Breast epithelium (tissue), 4 donors: Measurements from ENCODE around the gene FHAD1. TPM values are rescaled to one million over a fixed set of nuclear protein-coding genes. Genes with fewer than 3 reads are reported as not detected.

Experiments used
- DNase-seq, 2 donors: peaks; one replicate each; pipeline ENCODE4 v3.0.0-alpha.2; 2019; ENCODE audit warnings: low spot score in 2 of 2
- H3K27ac ChIP-seq, 2 donors: fragments of 200-600 bp; sonication (generic) in 1 of 2; one replicate each; pipeline ENCODE4 v1.5.1; 2016 to 2019; ENCODE audit warnings: mild to moderate bottlenecking in 1 of 2
- H3K27me3 ChIP-seq, 2 donors: fragments of 200-600 bp; sonication (generic) in 1 of 2; one replicate each; pipeline versions ENCODE4 v1.5.1 to v1.6.0; 2017 to 2019; ENCODE audit warnings: control low read depth in 1 of 2, mild to moderate bottlenecking in 1 of 2
- H3K36me3 ChIP-seq: fragments of 200-600 bp; one replicate; pipeline ENCODE4 v1.5.1; 2019
- H3K4me1 ChIP-seq, 2 donors: fragments of 200-600 bp; sonication (generic); one replicate each; pipeline ENCODE4 v1.5.1; 2016 to 2019; ENCODE audit warnings: control low read depth in 1 of 2
- H3K4me3 ChIP-seq, 3 donors: fragments of 200-600 bp; sonication (generic); 1 replicate in 2 of 3; 2 replicates in 1 of 3; pipeline ENCODE4 v1.5.1; 2016 to 2019; ENCODE audit warnings: mild to moderate bottlenecking in 3 of 3, moderate library complexity in 2 of 3
- H3K9me3 ChIP-seq, 2 donors: fragments of 200-600 bp; sonication (generic) in 1 of 2; one replicate each; pipeline ENCODE4 v1.5.1; 2016 to 2019; ENCODE audit warnings: control low read depth in 1 of 2
- POLR2A ChIP-seq: fragments of 450-650 bp; IDR thresholded peaks from one replicate; pipeline ENCODE4 v1.6.1; 2016; ENCODE audit warnings: antibody characterized with exemption, mild to moderate bottlenecking, moderate library complexity
- POLR2AphosphoS5 ChIP-seq, 3 donors: sonication (generic); formaldehyde crosslinking; IDR thresholded peaks; one replicate each; pipeline ENCODE4 v1.6.1; 2017; ENCODE audit warnings: antibody characterized with exemption in 3 of 3
- intact Hi-C: fragments of 100-400 bp; cut with DNase I; formaldehyde crosslinking; loops from one replicate; pipeline ENCODE4 v1.15.1; 2023; ENCODE audit warnings: low total_unique reads
- total RNA-seq, 3 donors: library from RNA; depleted of rRNA; stranded (reverse); fragments of >200 nt; gene quantifications; one replicate each; pipeline ENCODE4 v1.1.0, GENCODE V29; 2016
- TF ChIP-seq, protein P1 (sequence below), 3 donors: fragments of 450-650 bp; IDR thresholded peaks; one replicate each; pipeline ENCODE4 v1.5.1; 2016 to 2017; ENCODE audit warnings: antibody characterized with exemption in 3 of 3, mild to moderate bottlenecking in 3 of 3, moderate library complexity in 3 of 3

FHAD1 gene
- total RNA-seq, 3 donors from 2014 or later, result 1.0 to 2.3 TPM; not detected in 1

- Histone ChIP-seq H3K27me3 (no peaks in the 10 kb centered on the region), H3K36me3 (no peaks in the 10 kb centered on the region), H3K27ac (no peak overlapping the region), H3K9me3 (no peaks in the 10 kb centered on the region), H3K4me3 (no peak overlapping the region), H3K4me1 (no peaks in the 10 kb centered on the region)
- intact Hi-C loops, result no loop called here
- no peak for DNase-seq
- TF ChIP-seq POLR2AphosphoS5 (IDR thresholded peaks at IDR 0.05), result no peak
- no peak for TF ChIP-seq POLR2A
- TF ChIP-seq, protein P1, sequence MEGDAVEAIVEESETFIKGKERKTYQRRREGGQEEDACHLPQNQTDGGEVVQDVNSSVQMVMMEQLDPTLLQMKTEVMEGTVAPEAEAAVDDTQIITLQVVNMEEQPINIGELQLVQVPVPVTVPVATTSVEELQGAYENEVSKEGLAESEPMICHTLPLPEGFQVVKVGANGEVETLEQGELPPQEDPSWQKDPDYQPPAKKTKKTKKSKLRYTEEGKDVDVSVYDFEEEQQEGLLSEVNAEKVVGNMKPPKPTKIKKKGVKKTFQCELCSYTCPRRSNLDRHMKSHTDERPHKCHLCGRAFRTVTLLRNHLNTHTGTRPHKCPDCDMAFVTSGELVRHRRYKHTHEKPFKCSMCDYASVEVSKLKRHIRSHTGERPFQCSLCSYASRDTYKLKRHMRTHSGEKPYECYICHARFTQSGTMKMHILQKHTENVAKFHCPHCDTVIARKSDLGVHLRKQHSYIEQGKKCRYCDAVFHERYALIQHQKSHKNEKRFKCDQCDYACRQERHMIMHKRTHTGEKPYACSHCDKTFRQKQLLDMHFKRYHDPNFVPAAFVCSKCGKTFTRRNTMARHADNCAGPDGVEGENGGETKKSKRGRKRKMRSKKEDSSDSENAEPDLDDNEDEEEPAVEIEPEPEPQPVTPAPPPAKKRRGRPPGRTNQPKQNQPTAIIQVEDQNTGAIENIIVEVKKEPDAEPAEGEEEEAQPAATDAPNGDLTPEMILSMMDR (IDR thresholded peaks at IDR 0.05), result no peak
Observed at GRCh38 chr1:15446212-15446611, 199.2 kb downstream of the FHAD1 start.

Other genes with a start within 250 kb of the FHAD1 start
- gene TMEM51, start 93.5 kb upstream of the FHAD1 start, total RNA-seq, result 10 to 100 TPM in 2 of 3 donors, 1 to 10 TPM in 1; 1.6 to 26.3 (median 10.8) TPM
- 10 to 100 TPM; 24.9 to 43.9 (median 32.8) TPM for gene EFHD2, start 162.7 kb downstream of the FHAD1 start, total RNA-seq
- gene CTRC, start 191.2 kb downstream of the FHAD1 start, total RNA-seq, result under 1 TPM in 1 of 3 donors, not detected in 2; 0.16 TPM
- not detected for gene CELA2A, start 209.5 kb downstream of the FHAD1 start, total RNA-seq
- gene CELA2B, start 228.9 kb downstream of the FHAD1 start, total RNA-seq, result not detected